Measurements from ENCODE around the gene ESF1.

ESF1 gene

DNA sequence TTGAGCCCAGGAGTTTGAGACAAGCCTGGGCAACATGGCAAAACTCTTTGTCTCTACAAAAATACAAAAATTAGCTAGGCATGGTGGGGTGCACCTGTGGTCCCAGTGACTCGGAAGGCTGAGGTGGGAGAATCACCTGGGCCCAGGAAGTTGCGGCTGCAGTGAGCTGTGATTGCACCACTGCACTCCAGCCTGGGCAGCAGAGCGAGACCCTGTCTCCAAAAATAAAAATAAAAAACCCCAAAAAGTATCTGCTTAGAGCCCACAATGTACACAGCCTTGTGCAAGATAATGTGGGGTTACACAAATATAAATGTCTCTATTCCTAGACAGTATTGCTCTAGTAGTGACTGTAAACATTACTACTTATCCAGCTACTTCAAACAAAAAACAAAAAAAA is 5.9 kb downstream of the ESF1 start:
- no peak overlapping the region for H3K27ac ChIP-seq (replicated peaks)

GRCh38 chr20:13777171-13777601 is 7.5 kb downstream of the ESF1 start:
- TF ChIP-seq SPI1 (IDR thresholded peaks at IDR 0.05; ENCODE audit: borderline replicate concordance, low read depth) (no peak), POLR2AphosphoS5 (IDR thresholded peaks at IDR 0.05; ENCODE audit: low read depth) (no peak), REST (IDR thresholded peaks at IDR 0.05; ENCODE audit: insufficient replicate concordance, low read depth) (no peak)
- TF ChIP-seq, protein P1, sequence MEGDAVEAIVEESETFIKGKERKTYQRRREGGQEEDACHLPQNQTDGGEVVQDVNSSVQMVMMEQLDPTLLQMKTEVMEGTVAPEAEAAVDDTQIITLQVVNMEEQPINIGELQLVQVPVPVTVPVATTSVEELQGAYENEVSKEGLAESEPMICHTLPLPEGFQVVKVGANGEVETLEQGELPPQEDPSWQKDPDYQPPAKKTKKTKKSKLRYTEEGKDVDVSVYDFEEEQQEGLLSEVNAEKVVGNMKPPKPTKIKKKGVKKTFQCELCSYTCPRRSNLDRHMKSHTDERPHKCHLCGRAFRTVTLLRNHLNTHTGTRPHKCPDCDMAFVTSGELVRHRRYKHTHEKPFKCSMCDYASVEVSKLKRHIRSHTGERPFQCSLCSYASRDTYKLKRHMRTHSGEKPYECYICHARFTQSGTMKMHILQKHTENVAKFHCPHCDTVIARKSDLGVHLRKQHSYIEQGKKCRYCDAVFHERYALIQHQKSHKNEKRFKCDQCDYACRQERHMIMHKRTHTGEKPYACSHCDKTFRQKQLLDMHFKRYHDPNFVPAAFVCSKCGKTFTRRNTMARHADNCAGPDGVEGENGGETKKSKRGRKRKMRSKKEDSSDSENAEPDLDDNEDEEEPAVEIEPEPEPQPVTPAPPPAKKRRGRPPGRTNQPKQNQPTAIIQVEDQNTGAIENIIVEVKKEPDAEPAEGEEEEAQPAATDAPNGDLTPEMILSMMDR (IDR thresholded peaks at IDR 0.05; ENCODE audit: insufficient read depth, low read length), result no peak
- H3K27ac ChIP-seq (replicated peaks), result no peak overlapping the region
- DNase-seq (ENCODE audit: low read depth in 1 of 2, low spot score in 1 of 2), result peak in 1 of 2 experiments; percentile 41
- H3K4me3 ChIP-seq (replicated peaks; ENCODE audit: insufficient read depth, low read length), result no peak overlapping the region
- no peaks in the 10 kb centered on the region for H3K27me3 ChIP-seq (ENCODE audit: insufficient read depth, poor library complexity, severe bottlenecking)

More for the DNA sequence above, 5.9 kb downstream of the ESF1 start:
- Histone ChIP-seq H3K27me3 (ENCODE audit: insufficient read depth, poor library complexity, severe bottlenecking) (no peaks in the 10 kb centered on the region), H3K4me3 (replicated peaks; ENCODE audit: insufficient read depth, low read length) (no peak overlapping the region)
- TF ChIP-seq GABPA (IDR thresholded peaks at IDR 0.05; ENCODE audit: low read depth) (no peak), REST (IDR thresholded peaks at IDR 0.05; ENCODE audit: insufficient replicate concordance, low read depth) (no peak), POLR2AphosphoS5 (IDR thresholded peaks at IDR 0.05; ENCODE audit: low read depth) (no peak)
- TF ChIP-seq, protein P1 (IDR thresholded peaks at IDR 0.05; ENCODE audit: insufficient read depth, low read length), result no peak
- no peak for DNase-seq (ENCODE audit: low read depth in 1 of 2, low spot score in 1 of 2)

DNA sequence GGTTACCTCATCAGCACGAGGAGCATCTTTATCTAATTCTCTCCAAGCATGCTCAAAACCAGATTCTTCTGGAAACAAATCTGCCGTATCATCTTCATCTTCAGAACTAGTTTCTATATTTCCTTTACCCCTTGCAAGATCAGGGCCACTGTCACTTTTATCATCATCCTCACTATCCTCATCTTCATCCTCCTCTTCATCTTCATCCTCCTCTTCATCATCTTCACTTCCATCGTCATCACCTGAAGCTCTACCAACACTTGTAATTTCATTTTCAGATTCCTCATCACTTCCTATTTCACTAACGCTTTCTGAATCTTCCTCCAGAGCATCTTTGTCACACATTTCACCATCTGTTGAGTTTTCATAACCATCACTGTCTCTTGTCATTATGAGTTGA is 8.9 kb downstream of the ESF1 start:
- no peak for DNase-seq (ENCODE audit: low read depth in 1 of 2, low spot score in 1 of 2)
- Histone ChIP-seq H3K4me3 (replicated peaks; ENCODE audit: insufficient read depth, low read length) (no peak overlapping the region), H3K27ac (replicated peaks) (no peak overlapping the region), H3K27me3 (ENCODE audit: insufficient read depth, poor library complexity, severe bottlenecking) (no peaks in the 10 kb centered on the region)
- TF ChIP-seq GABPA (IDR thresholded peaks at IDR 0.05; ENCODE audit: low read depth) (no peak), REST (IDR thresholded peaks at IDR 0.05; ENCODE audit: insufficient replicate concordance, low read depth) (no peak), POLR2AphosphoS5 (IDR thresholded peaks at IDR 0.05; ENCODE audit: low read depth) (no peak), SPI1 (IDR thresholded peaks at IDR 0.05; ENCODE audit: borderline replicate concordance, low read depth) (no peak)
- TF ChIP-seq, protein P1 (IDR thresholded peaks at IDR 0.05; ENCODE audit: insufficient read depth, low read length), result no peak
